SK-N-SH treated with all-trans-retinoic acid at 6 μM for 48 hours (cell line): ENCODE data around the gene ZHX3.
"Not testable (repeated sequence)": the region's sequence is repeated elsewhere in the genome, so short reads cannot be mapped to it uniquely, and the experiment has no call there.

Experiments used
- ATAC-seq: fragments of 200-7000 bp; cut with Tn5 transposase; 3 replicates; pipeline ENCODE4 v1.9.1; 2020; ENCODE audit warnings: mild to moderate bottlenecking, moderate library complexity
- ARNTL ChIP-seq: fragments of 450-650 bp; formaldehyde crosslinking; IDR thresholded peaks from 2 replicates; pipeline ENCODE4 v1.5.0; 2020; ENCODE audit warnings: low read depth, mild to moderate bottlenecking, moderate library complexity, borderline replicate concordance
- BACH2 ChIP-seq: fragments of 250-450 bp; sonication (Bioruptor Pico); IDR thresholded peaks from 2 replicates; pipeline ENCODE4 v1.9.0; 2021; ENCODE audit warnings: mild to moderate bottlenecking, borderline replicate concordance
- ESRRG ChIP-seq: fragments of 250-450 bp; sonication (Bioruptor Pico); IDR thresholded peaks from 2 replicates; pipeline ENCODE4 v1.6.1; 2021; ENCODE audit warnings: mild to moderate bottlenecking
- GLIS3 ChIP-seq: fragments of 250-450 bp; sonication (Bioruptor Pico); IDR thresholded peaks from 2 replicates; pipeline ENCODE4 v1.5.0; 2020; ENCODE audit warnings: mild to moderate bottlenecking, moderate library complexity
- OSR1 ChIP-seq: fragments of 250-450 bp; sonication (Bioruptor Pico); IDR thresholded peaks from 2 replicates; pipeline ENCODE4 v1.8.0; 2022; ENCODE audit warnings: moderate library complexity, mild to moderate bottlenecking, inconsistent platforms
- PPARA ChIP-seq: fragments of 250-450 bp; sonication (Bioruptor Pico); IDR thresholded peaks from 2 replicates; pipeline ENCODE4 v1.5.0; 2020; ENCODE audit warnings: mild to moderate bottlenecking, borderline replicate concordance
- RARB ChIP-seq: fragments of 250-450 bp; sonication (Bioruptor Pico); IDR thresholded peaks from 2 replicates; pipeline ENCODE4 v1.8.0; 2021; ENCODE audit warnings: mild to moderate bottlenecking, moderate library complexity
- SNAI2 ChIP-seq: fragments of 250-450 bp; sonication (Bioruptor Pico); IDR thresholded peaks from 2 replicates; pipeline ENCODE4 v1.5.0; 2020; ENCODE audit warnings: mild to moderate bottlenecking, moderate library complexity
- TCF4 ChIP-seq: fragments of 250-450 bp; sonication (Bioruptor Pico); IDR thresholded peaks from 2 replicates; pipeline ENCODE4 v1.8.0; 2021; ENCODE audit warnings: mild to moderate bottlenecking, moderate library complexity, borderline replicate concordance
- TOX ChIP-seq: fragments of 250-450 bp; sonication (Bioruptor Pico); IDR thresholded peaks from 2 replicates; pipeline ENCODE4 v1.8.0; 2021; ENCODE audit warnings: mild to moderate bottlenecking, moderate library complexity, borderline replicate concordance
- ZC3H10 ChIP-seq: fragments of 250-450 bp; sonication (Bioruptor Pico); IDR thresholded peaks from 2 replicates; pipeline ENCODE4 v1.5.1; 2021; ENCODE audit warnings: mild to moderate bottlenecking, moderate library complexity
- ZFP3 ChIP-seq: fragments of 250-450 bp; sonication (Bioruptor Pico); IDR thresholded peaks from 2 replicates; pipeline ENCODE4 v1.5.0; 2020; ENCODE audit warnings: mild to moderate bottlenecking, moderate library complexity
- ZFP30 ChIP-seq: fragments of 450-650 bp; formaldehyde crosslinking; IDR thresholded peaks from 2 replicates; pipeline ENCODE4 v1.5.0; 2022; ENCODE audit warnings: mild to moderate bottlenecking, moderate library complexity
- ZNF565 ChIP-seq: fragments of 450-650 bp; formaldehyde crosslinking; conservative IDR thresholded peaks from 2 replicates; pipeline ENCODE4 v1.5.0; 2020; ENCODE audit warnings: low read depth, mild to moderate bottlenecking, moderate library complexity
- ZNF70 ChIP-seq: fragments of 450-650 bp; formaldehyde crosslinking; IDR thresholded peaks from 2 replicates; pipeline ENCODE4 v1.5.0; 2020; ENCODE audit warnings: mild to moderate bottlenecking, moderate library complexity
- ZNF8 ChIP-seq: fragments of 450-650 bp; formaldehyde crosslinking; IDR thresholded peaks from 2 replicates; pipeline ENCODE4 v1.5.0; 2020; ENCODE audit warnings: mild to moderate bottlenecking, moderate library complexity
- TF ChIP-seq, protein P1 (sequence below): fragments of 250-450 bp; sonication (Bioruptor Pico); IDR thresholded peaks from 2 replicates; pipeline ENCODE4 v1.5.1; 2021; ENCODE audit warnings: mild to moderate bottlenecking, moderate library complexity
- TF ChIP-seq, protein P2 (sequence below): fragments of 250-450 bp; sonication (Bioruptor Pico); IDR thresholded peaks from 2 replicates; pipeline ENCODE4 v1.5.0; 2020; ENCODE audit warnings: mild to moderate bottlenecking, moderate library complexity
- TF ChIP-seq, protein P3 (sequence below): fragments of 250-450 bp; sonication (Bioruptor Pico); IDR thresholded peaks from 2 replicates; pipeline ENCODE4 v1.5.1; 2020; ENCODE audit warnings: low read depth, mild to moderate bottlenecking, moderate library complexity
- TF ChIP-seq, protein P4 (sequence below): fragments of 250-450 bp; sonication (Bioruptor Pico); IDR thresholded peaks from 2 replicates; pipeline ENCODE4 v1.8.0; 2020; ENCODE audit warnings: mild to moderate bottlenecking, moderate library complexity, borderline replicate concordance
- TF ChIP-seq, protein P5 (sequence below): fragments of 250-450 bp; sonication (Bioruptor Pico); IDR thresholded peaks from 2 replicates; pipeline ENCODE4 v1.8.0; 2021; ENCODE audit warnings: low read depth, mild to moderate bottlenecking, moderate library complexity, borderline replicate concordance

ZHX3 gene

GRCh38 chr20:41242807-41243206 is 74.7 kb downstream of the ZHX3 start:
- TF ChIP-seq ZNF70 (CRISPR knock-in tag) (no peak), PPARA (no peak), BACH2 (CRISPR knock-in tag) (no peak), ZC3H10 (CRISPR knock-in tag) (no peak), SNAI2 (CRISPR knock-in tag) (no peak), OSR1 (CRISPR knock-in tag) (no peak)
- TF ChIP-seq, protein P1, sequence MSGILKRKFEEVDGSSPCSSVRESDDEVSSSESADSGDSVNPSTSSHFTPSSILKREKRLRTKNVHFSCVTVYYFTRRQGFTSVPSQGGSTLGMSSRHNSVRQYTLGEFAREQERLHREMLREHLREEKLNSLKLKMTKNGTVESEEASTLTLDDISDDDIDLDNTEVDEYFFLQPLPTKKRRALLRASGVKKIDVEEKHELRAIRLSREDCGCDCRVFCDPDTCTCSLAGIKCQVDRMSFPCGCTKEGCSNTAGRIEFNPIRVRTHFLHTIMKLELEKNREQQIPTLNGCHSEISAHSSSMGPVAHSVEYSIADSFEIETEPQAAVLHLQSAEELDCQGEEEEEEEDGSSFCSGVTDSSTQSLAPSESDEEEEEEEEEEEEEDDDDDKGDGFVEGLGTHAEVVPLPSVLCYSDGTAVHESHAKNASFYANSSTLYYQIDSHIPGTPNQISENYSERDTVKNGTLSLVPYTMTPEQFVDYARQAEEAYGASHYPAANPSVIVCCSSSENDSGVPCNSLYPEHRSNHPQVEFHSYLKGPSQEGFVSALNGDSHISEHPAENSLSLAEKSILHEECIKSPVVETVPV (CRISPR knock-in tag): no peak
- TF ChIP-seq, all 23 proteins: peak for 0
- ATAC-seq: no peak

- TF ChIP-seq, protein P2, sequence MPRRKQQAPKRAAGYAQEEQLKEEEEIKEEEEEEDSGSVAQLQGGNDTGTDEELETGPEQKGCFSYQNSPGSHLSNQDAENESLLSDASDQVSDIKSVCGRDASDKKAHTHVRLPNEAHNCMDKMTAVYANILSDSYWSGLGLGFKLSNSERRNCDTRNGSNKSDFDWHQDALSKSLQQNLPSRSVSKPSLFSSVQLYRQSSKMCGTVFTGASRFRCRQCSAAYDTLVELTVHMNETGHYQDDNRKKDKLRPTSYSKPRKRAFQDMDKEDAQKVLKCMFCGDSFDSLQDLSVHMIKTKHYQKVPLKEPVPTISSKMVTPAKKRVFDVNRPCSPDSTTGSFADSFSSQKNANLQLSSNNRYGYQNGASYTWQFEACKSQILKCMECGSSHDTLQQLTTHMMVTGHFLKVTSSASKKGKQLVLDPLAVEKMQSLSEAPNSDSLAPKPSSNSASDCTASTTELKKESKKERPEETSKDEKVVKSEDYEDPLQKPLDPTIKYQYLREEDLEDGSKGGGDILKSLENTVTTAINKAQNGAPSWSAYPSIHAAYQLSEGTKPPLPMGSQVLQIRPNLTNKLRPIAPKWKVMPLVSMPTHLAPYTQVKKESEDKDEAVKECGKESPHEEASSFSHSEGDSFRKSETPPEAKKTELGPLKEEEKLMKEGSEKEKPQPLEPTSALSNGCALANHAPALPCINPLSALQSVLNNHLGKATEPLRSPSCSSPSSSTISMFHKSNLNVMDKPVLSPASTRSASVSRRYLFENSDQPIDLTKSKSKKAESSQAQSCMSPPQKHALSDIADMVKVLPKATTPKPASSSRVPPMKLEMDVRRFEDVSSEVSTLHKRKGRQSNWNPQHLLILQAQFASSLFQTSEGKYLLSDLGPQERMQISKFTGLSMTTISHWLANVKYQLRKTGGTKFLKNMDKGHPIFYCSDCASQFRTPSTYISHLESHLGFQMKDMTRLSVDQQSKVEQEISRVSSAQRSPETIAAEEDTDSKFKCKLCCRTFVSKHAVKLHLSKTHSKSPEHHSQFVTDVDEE: no peak
- TF ChIP-seq ESRRG: no peak
- TF ChIP-seq TOX (CRISPR knock-in tag): no peak
- no peak for TF ChIP-seq RARB (CRISPR knock-in tag)
- TF ChIP-seq, protein P3, sequence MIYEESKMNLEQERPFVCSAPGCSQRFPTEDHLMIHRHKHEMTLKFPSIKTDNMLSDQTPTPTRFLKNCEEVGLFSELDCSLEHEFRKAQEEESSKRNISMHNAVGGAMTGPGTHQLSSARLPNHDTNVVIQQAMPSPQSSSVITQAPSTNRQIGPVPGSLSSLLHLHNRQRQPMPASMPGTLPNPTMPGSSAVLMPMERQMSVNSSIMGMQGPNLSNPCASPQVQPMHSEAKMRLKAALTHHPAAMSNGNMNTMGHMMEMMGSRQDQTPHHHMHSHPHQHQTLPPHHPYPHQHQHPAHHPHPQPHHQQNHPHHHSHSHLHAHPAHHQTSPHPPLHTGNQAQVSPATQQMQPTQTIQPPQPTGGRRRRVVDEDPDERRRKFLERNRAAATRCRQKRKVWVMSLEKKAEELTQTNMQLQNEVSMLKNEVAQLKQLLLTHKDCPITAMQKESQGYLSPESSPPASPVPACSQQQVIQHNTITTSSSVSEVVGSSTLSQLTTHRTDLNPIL: no peak
- ATAC-seq: no peak
These were observed 75.2 kb downstream of the ZHX3 start for GRCh38 chr20:41242352-41242751.

GRCh38 chr20:41237233-41237632 is 80.3 kb downstream of the ZHX3 start:
- ATAC-seq: not testable (repeated sequence)

DNA sequence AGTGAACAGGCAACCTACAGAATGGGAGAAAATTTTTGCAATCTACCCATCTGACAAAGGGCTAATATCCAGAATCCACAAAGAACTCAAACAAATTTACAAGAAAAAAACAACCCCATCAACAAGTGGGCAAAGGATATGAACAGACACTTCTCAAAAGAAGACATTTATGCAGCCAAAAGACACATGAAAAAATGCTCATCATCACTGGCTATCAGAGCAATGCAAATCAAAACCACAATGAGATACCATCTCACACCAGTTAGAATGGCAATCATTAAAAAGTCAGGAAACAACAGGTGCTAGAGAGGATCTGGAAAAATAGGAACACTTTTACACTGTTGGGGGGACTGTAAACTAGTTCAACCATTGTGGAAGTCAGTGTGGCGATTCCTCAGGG is 80.7 kb downstream of the ZHX3 start:
- ATAC-seq: not testable (repeated sequence)

- TF ChIP-seq OSR1 (CRISPR knock-in tag): no peak
- TF ChIP-seq, protein P3: no peak
- TF ChIP-seq GLIS3 (CRISPR knock-in tag): no peak
- no peak for TF ChIP-seq TOX (CRISPR knock-in tag)
- TF ChIP-seq ESRRG: no peak
- TF ChIP-seq RARB (CRISPR knock-in tag): no peak
- TF ChIP-seq, protein P1 (CRISPR knock-in tag): no peak
- no peak for TF ChIP-seq ZFP30 (CRISPR knock-in tag)
- TF ChIP-seq ZNF8: no peak
- TF ChIP-seq, protein P4, sequence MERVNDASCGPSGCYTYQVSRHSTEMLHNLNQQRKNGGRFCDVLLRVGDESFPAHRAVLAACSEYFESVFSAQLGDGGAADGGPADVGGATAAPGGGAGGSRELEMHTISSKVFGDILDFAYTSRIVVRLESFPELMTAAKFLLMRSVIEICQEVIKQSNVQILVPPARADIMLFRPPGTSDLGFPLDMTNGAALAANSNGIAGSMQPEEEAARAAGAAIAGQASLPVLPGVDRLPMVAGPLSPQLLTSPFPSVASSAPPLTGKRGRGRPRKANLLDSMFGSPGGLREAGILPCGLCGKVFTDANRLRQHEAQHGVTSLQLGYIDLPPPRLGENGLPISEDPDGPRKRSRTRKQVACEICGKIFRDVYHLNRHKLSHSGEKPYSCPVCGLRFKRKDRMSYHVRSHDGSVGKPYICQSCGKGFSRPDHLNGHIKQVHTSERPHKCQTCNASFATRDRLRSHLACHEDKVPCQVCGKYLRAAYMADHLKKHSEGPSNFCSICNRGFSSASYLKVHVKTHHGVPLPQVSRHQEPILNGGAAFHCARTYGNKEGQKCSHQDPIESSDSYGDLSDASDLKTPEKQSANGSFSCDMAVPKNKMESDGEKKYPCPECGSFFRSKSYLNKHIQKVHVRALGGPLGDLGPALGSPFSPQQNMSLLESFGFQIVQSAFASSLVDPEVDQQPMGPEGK: no peak
- no peak for TF ChIP-seq TCF4 (CRISPR knock-in tag)
- TF ChIP-seq ZNF565 (CRISPR knock-in tag): no peak
- TF ChIP-seq ARNTL (CRISPR knock-in tag): no peak
- TF ChIP-seq PPARA: no peak
- no peak for TF ChIP-seq BACH2 (CRISPR knock-in tag)
- TF ChIP-seq SNAI2 (CRISPR knock-in tag): no peak
- no peak for TF ChIP-seq ZFP3 (CRISPR knock-in tag)
- no peak for TF ChIP-seq ZC3H10 (CRISPR knock-in tag)
- TF ChIP-seq, protein P5, sequence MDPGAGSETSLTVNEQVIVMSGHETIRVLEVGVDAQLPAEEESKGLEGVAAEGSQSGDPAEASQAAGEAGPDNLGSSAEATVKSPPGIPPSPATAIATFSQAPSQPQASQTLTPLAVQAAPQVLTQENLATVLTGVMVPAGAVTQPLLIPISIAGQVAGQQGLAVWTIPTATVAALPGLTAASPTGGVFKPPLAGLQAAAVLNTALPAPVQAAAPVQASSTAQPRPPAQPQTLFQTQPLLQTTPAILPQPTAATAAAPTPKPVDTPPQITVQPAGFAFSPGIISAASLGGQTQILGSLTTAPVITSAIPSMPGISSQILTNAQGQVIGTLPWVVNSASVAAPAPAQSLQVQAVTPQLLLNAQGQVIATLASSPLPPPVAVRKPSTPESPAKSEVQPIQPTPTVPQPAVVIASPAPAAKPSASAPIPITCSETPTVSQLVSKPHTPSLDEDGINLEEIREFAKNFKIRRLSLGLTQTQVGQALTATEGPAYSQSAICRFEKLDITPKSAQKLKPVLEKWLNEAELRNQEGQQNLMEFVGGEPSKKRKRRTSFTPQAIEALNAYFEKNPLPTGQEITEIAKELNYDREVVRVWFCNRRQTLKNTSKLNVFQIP: no peak
- TF ChIP-seq, all 23 proteins: peak for 0
- ATAC-seq: no peak
These were observed 83.0 kb downstream of the ZHX3 start for GRCh38 chr20:41234546-41234945.
